Hepatocyte (in vitro differentiated cells): ENCODE measurements around the gene WFDC10A.

Experiments
- EZH2 ChIP-seq: fragments of 200-600 bp; sonication (generic); IDR thresholded peaks from 2 replicates; pipeline ENCODE4 v1.6.1; 2016; ENCODE audit warnings: antibody characterized with exemption, mild to moderate bottlenecking, borderline replicate concordance
- TF ChIP-seq, protein P1 (sequence below): fragments of 200-600 bp; sonication (generic); IDR thresholded peaks from 2 replicates; pipeline ENCODE4 v1.5.1; 2016; ENCODE audit warnings: antibody characterized with exemption, mild to moderate bottlenecking; ENCODE audit not compliant: poor library complexity

DNA sequence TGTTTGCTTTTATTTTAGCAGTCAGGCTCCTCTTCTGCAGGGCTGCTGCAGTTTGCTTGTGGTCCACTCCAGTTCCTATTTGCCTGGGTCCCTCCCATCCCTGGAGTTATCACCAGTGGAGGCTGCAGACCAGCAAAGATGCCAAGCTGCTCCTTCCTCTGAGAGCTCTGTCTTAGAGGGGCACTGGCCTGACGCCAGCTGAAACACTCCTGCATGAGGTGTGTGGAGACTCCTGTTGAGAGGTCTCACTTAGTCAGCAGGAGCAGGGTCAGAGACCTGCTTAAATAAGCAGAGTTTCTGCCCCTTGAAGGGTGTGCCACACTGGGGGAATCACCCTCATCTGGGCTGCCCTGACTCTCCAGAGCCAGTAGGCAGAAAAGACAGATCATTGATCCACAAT, 34.3 kb upstream of the WFDC10A start:
- TF ChIP-seq, protein P1, sequence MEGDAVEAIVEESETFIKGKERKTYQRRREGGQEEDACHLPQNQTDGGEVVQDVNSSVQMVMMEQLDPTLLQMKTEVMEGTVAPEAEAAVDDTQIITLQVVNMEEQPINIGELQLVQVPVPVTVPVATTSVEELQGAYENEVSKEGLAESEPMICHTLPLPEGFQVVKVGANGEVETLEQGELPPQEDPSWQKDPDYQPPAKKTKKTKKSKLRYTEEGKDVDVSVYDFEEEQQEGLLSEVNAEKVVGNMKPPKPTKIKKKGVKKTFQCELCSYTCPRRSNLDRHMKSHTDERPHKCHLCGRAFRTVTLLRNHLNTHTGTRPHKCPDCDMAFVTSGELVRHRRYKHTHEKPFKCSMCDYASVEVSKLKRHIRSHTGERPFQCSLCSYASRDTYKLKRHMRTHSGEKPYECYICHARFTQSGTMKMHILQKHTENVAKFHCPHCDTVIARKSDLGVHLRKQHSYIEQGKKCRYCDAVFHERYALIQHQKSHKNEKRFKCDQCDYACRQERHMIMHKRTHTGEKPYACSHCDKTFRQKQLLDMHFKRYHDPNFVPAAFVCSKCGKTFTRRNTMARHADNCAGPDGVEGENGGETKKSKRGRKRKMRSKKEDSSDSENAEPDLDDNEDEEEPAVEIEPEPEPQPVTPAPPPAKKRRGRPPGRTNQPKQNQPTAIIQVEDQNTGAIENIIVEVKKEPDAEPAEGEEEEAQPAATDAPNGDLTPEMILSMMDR: no peak
- TF ChIP-seq EZH2: no peak
